Measurements from ENCODE around the gene A4GALT.
"Not testable (repeated sequence)": the region's sequence is repeated elsewhere in the genome, so short reads cannot be mapped to it uniquely, and the experiment has no call there.

Gene A4GALT

DNA sequence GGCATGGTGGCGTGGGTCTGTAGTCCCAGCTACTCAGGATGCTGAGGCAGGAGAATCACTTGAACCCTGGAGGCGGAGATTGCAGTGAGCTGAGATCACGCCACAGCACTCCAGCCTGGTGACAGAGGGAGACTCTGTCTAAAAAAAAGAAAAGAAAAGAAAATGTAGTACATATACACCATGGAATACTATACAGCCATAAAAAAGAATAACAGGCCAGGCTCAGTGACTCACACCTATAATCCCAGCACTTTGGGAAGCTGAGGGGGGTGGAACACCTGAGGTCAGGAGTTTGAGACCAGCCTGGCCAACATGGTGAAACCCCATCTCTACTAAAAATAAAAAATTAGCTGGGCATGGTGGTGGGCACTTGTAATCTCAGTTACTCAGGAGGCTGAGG is 12.7 kb upstream of the A4GALT start:
- not testable (repeated sequence) for H3K4me1 ChIP-seq (ENCODE audit: control insufficient read depth, insufficient read depth, low read length); H3K4me2 ChIP-seq (ENCODE audit: low read length); H3K27me3 ChIP-seq (ENCODE audit: control insufficient read depth, insufficient read depth, low read length); H3K36me3 ChIP-seq (ENCODE audit: insufficient read depth, low read length); H3K4me3 ChIP-seq (ENCODE audit: low read length); H3K9ac ChIP-seq (ENCODE audit: low read depth, low read length); H3K9me3 ChIP-seq (replicated peaks; ENCODE audit: low read length)

DNA sequence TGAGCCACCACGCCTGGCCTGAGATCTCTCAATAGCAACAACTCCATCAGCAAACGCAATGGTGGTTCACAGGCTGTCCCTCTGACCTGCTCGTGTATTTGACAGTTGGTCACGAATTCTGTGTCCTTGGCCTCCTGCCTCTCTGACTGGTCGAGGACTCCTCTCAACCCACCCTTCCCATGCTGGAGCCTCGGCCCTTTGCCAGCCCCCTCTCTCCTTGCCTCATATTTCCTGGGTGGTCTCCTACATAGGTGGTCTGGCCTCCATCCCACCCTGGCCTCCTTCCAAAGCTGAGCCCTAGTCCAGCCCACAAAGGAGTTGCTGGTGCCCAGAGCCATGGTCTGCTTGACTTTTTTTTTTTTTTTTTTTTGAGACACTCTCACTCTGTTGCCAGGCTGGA is 11.4 kb upstream of the A4GALT start:
- no peak overlapping the region for H3K9ac ChIP-seq (ENCODE audit: low read depth, low read length)
- peaks cover 5% of the 10 kb centered on the region for H3K27me3 ChIP-seq (ENCODE audit: control insufficient read depth, insufficient read depth, low read length)
- no peaks in the 10 kb centered on the region for H3K9me3 ChIP-seq (replicated peaks; ENCODE audit: low read length)
- peaks cover 8% of the 10 kb centered on the region for H3K4me1 ChIP-seq (ENCODE audit: control insufficient read depth, insufficient read depth, low read length)
- H3K36me3 ChIP-seq (ENCODE audit: insufficient read depth, low read length): no peaks in the 10 kb centered on the region
- no peak overlapping the region for H3K4me3 ChIP-seq (ENCODE audit: low read length)
- H3K4me2 ChIP-seq (ENCODE audit: low read length): no peak overlapping the region

DNA sequence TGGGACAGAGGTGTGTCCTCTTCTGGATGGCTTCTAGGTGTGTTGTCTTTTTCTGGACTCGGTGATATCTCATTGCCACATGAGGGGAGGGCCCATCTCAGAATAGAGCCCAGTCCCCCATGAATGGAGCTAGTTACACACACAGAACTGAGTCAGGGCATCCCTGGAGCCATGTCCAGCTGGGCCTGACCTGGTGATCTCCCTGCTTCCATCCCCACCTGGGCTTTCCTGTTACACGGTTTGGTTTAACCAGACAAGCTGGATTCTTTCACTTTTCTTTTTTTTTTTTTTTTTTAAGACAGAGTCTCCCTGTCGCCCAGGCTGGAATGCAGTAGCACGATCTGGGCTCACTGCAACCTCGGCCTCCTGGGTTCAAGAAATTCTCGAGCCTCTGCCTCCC is 6.1 kb upstream of the A4GALT start:
- H3K27me3 ChIP-seq (ENCODE audit: control insufficient read depth, insufficient read depth, low read length): no peaks in the 10 kb centered on the region
- H3K4me2 ChIP-seq (ENCODE audit: low read length): peak overlapping the region; percentile 80
- peaks cover 25% of the 10 kb centered on the region for H3K4me1 ChIP-seq (ENCODE audit: control insufficient read depth, insufficient read depth, low read length)
- peak overlapping the region; percentile 34 for H3K9ac ChIP-seq (ENCODE audit: low read depth, low read length)
- H3K9me3 ChIP-seq (replicated peaks; ENCODE audit: low read length): no peaks in the 10 kb centered on the region
- H3K36me3 ChIP-seq (ENCODE audit: insufficient read depth, low read length): no peaks in the 10 kb centered on the region
- no peak overlapping the region for H3K4me3 ChIP-seq (ENCODE audit: low read length)

DNA sequence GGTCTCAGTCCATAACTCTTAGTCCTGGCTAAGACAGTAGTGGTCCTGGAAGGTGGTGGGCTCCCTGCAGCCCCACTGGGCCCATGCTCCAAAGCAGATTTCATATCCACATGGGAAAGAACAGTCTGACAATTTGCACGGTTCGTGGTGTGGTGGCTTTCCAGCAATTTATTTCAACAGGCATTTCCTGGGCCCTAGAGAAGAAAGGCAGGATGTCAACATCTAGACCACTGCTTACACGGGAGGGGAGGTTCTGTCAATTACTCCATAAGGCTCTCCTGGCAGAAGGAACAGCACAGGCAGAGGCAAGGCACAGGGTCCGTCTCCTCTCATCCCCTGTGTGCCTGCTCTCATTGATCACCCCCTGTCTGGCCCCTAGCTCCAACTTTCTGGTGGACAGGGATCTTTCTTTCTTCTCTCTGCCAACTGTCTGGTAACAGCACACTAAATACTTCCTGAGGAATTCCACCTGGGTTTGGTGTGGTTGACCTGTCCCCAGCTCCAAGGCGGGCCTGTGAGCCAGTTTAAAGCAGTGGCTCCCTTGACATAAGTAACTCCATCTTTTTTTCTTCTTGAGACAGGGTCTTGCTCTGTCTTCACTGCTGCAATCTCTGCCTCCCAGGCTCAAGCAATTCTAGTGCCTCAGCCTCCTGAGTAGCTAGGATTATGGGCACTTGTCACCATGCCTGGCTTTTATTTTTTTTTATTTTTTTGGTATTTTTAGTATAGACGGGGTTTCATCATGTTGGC is 5.1 kb upstream of the A4GALT start:
- H3K4me2 ChIP-seq (ENCODE audit: low read length): no peak overlapping the region
- no peaks in the 10 kb centered on the region for H3K9me3 ChIP-seq (replicated peaks; ENCODE audit: low read length)
- H3K4me1 ChIP-seq (ENCODE audit: control insufficient read depth, insufficient read depth, low read length): peaks cover 35% of the 10 kb centered on the region
- H3K4me3 ChIP-seq (ENCODE audit: low read length): no peak overlapping the region
- no peaks in the 10 kb centered on the region for H3K36me3 ChIP-seq (ENCODE audit: insufficient read depth, low read length)
- no peak overlapping the region for H3K9ac ChIP-seq (ENCODE audit: low read depth, low read length)
- H3K27me3 ChIP-seq (ENCODE audit: control insufficient read depth, insufficient read depth, low read length): no peaks in the 10 kb centered on the region

DNA sequence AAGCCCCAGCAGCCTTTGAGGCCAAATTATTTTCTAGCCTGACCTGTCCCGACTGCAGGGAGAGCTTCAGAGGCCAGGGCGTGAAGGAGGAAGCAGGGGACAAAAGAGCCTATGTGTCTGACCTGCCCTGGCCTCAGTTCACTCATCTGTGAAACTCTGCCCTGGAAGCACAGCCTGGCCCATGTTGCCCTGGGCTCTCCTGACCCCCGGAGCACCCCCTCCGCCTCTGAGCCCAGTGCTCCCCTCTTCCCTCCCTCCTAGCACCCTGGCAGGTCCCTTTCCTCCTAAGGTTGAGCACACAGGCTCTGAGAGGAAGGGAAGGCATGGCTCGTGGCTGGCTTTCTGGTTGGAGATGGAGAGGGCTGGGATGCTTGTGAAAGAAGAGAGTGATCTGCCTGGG is 3.4 kb upstream of the A4GALT start:
- no peaks in the 10 kb centered on the region for H3K9me3 ChIP-seq (replicated peaks; ENCODE audit: low read length)
- no peaks in the 10 kb centered on the region for H3K36me3 ChIP-seq (ENCODE audit: insufficient read depth, low read length)
- H3K4me2 ChIP-seq (ENCODE audit: low read length): no peak overlapping the region
- no peak overlapping the region for H3K9ac ChIP-seq (ENCODE audit: low read depth, low read length)
- no peak overlapping the region for H3K4me3 ChIP-seq (ENCODE audit: low read length)
- H3K4me1 ChIP-seq (ENCODE audit: control insufficient read depth, insufficient read depth, low read length): peaks cover 42% of the 10 kb centered on the region
- H3K27me3 ChIP-seq (ENCODE audit: control insufficient read depth, insufficient read depth, low read length): peaks cover 5% of the 10 kb centered on the region

DNA sequence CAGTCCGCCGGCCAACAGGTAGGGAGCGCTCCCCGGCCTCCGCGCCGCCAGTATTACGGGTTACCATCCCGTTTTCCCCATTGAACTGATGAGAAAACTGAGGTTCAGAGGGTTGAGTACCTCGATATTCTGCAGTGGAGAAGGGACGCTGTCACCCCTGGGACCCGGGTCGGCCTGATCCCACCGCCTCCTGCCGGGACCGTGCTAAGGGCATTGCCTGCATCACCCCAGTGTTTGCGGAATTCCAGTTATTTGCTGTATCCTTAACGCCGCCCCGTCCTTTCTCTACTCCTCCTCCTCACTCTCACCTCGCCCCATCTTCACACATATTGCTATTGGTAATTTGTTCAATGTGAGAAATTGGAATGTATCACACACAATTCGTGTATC is 370 bp upstream of the A4GALT start:
- Histone ChIP-seq H3K9ac (ENCODE audit: low read depth, low read length) (peak overlapping the region; percentile 82), H3K36me3 (ENCODE audit: insufficient read depth, low read length) (no peaks in the 10 kb centered on the region), H3K4me1 (ENCODE audit: control insufficient read depth, insufficient read depth, low read length) (peaks cover 34% of the 10 kb centered on the region), H3K27me3 (ENCODE audit: control insufficient read depth, insufficient read depth, low read length) (peaks cover 5% of the 10 kb centered on the region), H3K9me3 (replicated peaks; ENCODE audit: low read length) (no peaks in the 10 kb centered on the region), H3K4me3 (ENCODE audit: low read length) (peak overlapping the region; percentile 88), H3K4me2 (ENCODE audit: low read length) (peak overlapping the region; percentile 94)

DNA sequence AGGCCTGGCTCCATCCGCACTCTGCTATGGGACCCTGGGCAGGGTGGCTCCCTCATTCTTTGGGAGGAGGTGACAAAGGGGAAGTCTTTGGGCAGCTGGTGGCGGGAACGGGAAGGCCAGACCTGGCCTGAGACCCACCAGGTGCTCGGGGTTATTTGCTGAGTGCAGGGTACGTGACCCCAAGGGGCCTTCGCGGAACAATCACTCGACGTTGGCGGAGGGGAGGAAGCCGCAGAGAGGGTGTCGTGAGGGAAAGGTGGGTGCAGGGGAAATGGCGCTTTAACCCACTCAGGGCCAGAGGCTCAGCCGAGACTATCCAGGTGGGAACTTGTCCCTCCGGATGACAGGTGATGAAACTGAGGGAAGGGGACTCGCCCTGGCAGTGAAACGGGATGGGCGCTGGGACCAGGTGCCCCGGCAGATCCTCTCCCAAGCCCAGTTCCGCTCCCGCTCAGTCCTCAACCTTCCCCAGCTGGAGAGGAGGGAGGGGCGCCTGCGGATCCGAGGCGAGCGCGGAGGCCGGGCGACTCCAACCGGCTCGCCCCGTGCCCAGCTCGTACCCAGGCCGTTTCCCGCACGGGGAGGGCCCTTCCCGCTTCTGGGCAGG is 911 bp downstream of the A4GALT start:
- H3K36me3 ChIP-seq (ENCODE audit: insufficient read depth, low read length): no peaks in the 10 kb centered on the region
- H3K27me3 ChIP-seq (ENCODE audit: control insufficient read depth, insufficient read depth, low read length): peaks cover 5% of the 10 kb centered on the region
- peak overlapping the region; percentile 82 for H3K9ac ChIP-seq (ENCODE audit: low read depth, low read length)

DNA sequence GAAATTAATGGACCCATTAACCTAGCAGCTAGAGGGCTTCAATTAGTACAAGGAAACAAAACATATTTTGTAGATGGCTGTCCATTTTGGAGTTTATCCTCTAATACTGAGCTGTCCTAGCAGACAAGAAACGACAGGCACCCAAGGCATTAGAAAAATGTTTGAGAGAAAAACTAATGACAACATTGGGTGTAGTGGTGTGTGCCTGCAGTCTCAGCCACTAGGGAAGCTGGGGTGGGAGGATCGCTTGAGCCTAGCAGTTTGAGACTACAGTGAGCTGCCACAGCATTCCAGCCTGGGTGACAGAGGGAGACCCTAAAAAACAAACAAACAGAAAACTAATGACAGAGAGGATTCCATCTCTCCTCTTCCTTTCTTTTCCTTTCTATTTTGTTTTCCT is 1.5 kb downstream of the A4GALT start:
- Histone ChIP-seq H3K36me3 (ENCODE audit: insufficient read depth, low read length) (no peaks in the 10 kb centered on the region), H3K27me3 (ENCODE audit: control insufficient read depth, insufficient read depth, low read length) (peaks cover 5% of the 10 kb centered on the region), H3K4me1 (ENCODE audit: control insufficient read depth, insufficient read depth, low read length) (peaks cover 34% of the 10 kb centered on the region), H3K9me3 (replicated peaks; ENCODE audit: low read length) (no peaks in the 10 kb centered on the region), H3K4me2 (ENCODE audit: low read length) (peak overlapping the region; percentile 94), H3K4me3 (ENCODE audit: low read length) (peak overlapping the region; percentile 88), H3K9ac (ENCODE audit: low read depth, low read length) (peak overlapping the region; percentile 82)

More for the DNA sequence above, 911 bp downstream of the A4GALT start:
- Histone ChIP-seq H3K4me3 (ENCODE audit: low read length) (peak overlapping the region; percentile 88), H3K4me1 (ENCODE audit: control insufficient read depth, insufficient read depth, low read length) (peaks cover 34% of the 10 kb centered on the region), H3K9me3 (replicated peaks; ENCODE audit: low read length) (no peaks in the 10 kb centered on the region), H3K4me2 (ENCODE audit: low read length) (peak overlapping the region; percentile 94)

DNA sequence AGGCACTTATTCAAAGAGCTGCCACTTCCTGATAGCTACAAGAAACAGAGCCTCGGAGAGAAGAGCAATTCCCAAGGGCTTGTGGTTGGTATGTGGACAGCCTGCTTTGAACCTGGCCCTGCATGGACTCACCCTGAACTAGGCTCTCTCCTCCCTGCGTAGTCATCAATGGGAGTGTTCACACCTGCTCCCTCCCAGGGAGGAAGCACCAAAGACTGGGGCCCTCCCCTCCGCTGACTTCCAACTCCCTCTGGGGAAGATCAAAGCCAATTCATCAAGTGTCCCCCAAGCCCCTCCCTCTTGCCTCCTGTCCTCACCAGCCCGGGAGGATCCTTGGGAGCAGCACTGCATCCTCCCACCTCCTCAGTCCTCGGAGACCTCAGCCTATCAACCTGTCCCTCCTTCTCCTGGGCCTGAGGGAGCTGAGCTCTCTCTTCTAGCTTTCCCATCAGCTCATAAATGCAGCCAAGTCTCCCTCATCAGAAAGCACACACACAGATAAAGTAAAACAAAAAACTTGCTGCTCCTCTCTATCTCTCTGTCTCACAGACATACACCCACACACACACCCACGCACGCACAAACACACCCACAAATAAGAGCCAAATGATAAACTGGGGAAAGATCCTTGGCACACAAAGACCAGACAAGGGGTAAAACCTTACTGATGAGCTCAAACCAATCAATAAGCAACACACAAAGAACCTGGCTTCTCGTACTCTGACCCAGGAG is 3.3 kb downstream of the A4GALT start:
- Histone ChIP-seq H3K4me2 (ENCODE audit: low read length) (no peak overlapping the region), H3K36me3 (ENCODE audit: insufficient read depth, low read length) (no peaks in the 10 kb centered on the region), H3K4me3 (ENCODE audit: low read length) (no peak overlapping the region), H3K9ac (ENCODE audit: low read depth, low read length) (no peak overlapping the region), H3K27me3 (ENCODE audit: control insufficient read depth, insufficient read depth, low read length) (peaks cover 5% of the 10 kb centered on the region), H3K4me1 (ENCODE audit: control insufficient read depth, insufficient read depth, low read length) (peaks cover 29% of the 10 kb centered on the region), H3K9me3 (replicated peaks; ENCODE audit: low read length) (no peaks in the 10 kb centered on the region)

DNA sequence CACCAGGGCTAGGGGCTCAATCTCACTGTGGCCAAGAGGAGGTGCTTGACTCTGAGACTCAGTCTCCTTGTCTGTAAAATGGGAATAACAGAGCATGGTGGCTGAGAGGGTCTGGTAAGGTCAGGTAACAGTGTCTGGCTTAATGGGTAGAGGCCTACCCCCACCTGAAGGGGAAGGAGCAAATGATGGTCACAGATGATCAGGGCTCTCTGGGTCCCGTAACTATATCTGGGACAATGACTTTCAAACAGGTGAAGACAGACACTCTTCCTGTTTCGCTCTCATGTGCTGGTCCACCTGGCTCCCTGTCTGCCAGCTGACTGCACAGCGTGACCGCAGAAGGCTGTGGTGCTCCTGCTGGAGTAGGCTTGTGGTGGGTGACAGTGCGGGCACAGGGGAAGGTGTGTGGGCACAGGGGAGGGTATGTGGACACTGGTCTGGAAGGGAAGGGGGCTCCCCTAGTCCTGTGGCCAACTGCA is 4.0 kb downstream of the A4GALT start:
- no peak overlapping the region for H3K9ac ChIP-seq (ENCODE audit: low read depth, low read length)
- no peak overlapping the region for H3K4me3 ChIP-seq (ENCODE audit: low read length)
- H3K9me3 ChIP-seq (replicated peaks; ENCODE audit: low read length): no peaks in the 10 kb centered on the region
- H3K4me1 ChIP-seq (ENCODE audit: control insufficient read depth, insufficient read depth, low read length): peaks cover 22% of the 10 kb centered on the region
- no peak overlapping the region for H3K4me2 ChIP-seq (ENCODE audit: low read length)
- H3K27me3 ChIP-seq (ENCODE audit: control insufficient read depth, insufficient read depth, low read length): peaks cover 5% of the 10 kb centered on the region
- no peaks in the 10 kb centered on the region for H3K36me3 ChIP-seq (ENCODE audit: insufficient read depth, low read length)

DNA sequence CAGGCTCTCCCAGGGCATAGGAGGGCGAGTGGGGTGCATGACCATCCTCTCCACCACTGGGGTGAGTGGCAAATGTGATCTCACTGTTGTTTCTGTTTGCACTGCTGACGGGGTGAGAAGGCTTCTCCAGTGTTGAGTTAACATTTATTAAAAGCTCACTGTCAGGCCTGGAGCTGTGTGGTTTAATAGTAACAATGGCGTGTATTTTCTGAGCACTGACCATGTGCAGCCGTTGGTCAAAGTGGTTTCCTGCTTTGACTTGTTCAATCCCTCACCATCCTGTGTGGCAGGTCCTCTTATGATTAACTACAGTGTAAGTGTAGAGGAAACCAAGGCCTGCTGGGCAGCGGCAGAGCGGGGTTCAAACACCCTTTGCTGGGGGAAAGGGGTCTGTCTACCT is 4.4 kb downstream of the A4GALT start:
- Histone ChIP-seq H3K4me3 (ENCODE audit: low read length) (no peak overlapping the region), H3K4me1 (ENCODE audit: control insufficient read depth, insufficient read depth, low read length) (peaks cover 17% of the 10 kb centered on the region), H3K36me3 (ENCODE audit: insufficient read depth, low read length) (no peaks in the 10 kb centered on the region), H3K9ac (ENCODE audit: low read depth, low read length) (no peak overlapping the region), H3K27me3 (ENCODE audit: control insufficient read depth, insufficient read depth, low read length) (peaks cover 5% of the 10 kb centered on the region), H3K4me2 (ENCODE audit: low read length) (no peak overlapping the region), H3K9me3 (replicated peaks; ENCODE audit: low read length) (no peaks in the 10 kb centered on the region)
